Activated CD4-positive, alpha-beta T cell treated with anti-CD3 and anti-CD28 coated beads, Interleukin-2, Interleukin-6, amounts not matched to agents 100 ng/mL and 50 ng/mL, durations not matched to agents 16 hours and 8 hours (primary cell): ENCODE results near the gene LST1.

Experiments
- DNase-seq: peaks from one replicate; pipeline ENCODE4 v3.0.0-alpha.2; 2020

Gene LST1

GRCh38 chr6:31621320-31621939 is 35.4 kb downstream of the LST1 start:
- DNase-seq, result no peak

GRCh38 chr6:31621991-31622390 is 35.9 kb downstream of the LST1 start:
- DNase-seq, result no peak

- no peak for DNase-seq
Observed at GRCh38 chr6:31622684-31623091, 36.6 kb downstream of the LST1 start.

- no peak for DNase-seq
Observed at GRCh38 chr6:31624070-31624469, 38.0 kb downstream of the LST1 start.

- no peak for DNase-seq
Observed at GRCh38 chr6:31626952-31627351, 40.9 kb downstream of the LST1 start.

GRCh38 chr6:31627690-31628287 is 41.7 kb downstream of the LST1 start:
- no peak for DNase-seq

- no peak for DNase-seq
Observed at GRCh38 chr6:31629014-31629413, 42.9 kb downstream of the LST1 start.

GRCh38 chr6:31630177-31630934 is 44.3 kb downstream of the LST1 start:
- DNase-seq, result no peak

GRCh38 chr6:31631209-31631608 is 45.1 kb downstream of the LST1 start:
- DNase-seq, result no peak

GRCh38 chr6:31631681-31632278 is 45.7 kb downstream of the LST1 start:
- no peak for DNase-seq

GRCh38 chr6:31632279-31632946 is 46.3 kb downstream of the LST1 start:
- DNase-seq, result no peak

GRCh38 chr6:31633447-31633846 is 47.4 kb downstream of the LST1 start:
- no peak for DNase-seq

- DNase-seq, result no peak
Observed at GRCh38 chr6:31634131-31634530, 48.1 kb downstream of the LST1 start.

GRCh38 chr6:31634969-31635575 is 49.0 kb downstream of the LST1 start:
- DNase-seq, result no peak

- no peak for DNase-seq
Observed at GRCh38 chr6:31636698-31637596, 50.9 kb downstream of the LST1 start.
